Peyer's patch (tissue), 4 donors: ENCODE results near the gene MIF. TPM values are rescaled to one million over a fixed set of nuclear protein-coding genes. Genes with fewer than 3 reads are reported as not detected.

ENCODE experiments used
- DNase-seq, 3 donors: peaks; one replicate each; pipeline ENCODE4 v3.0.0-alpha.2; 2017 to 2019
- H3K27ac ChIP-seq, 4 donors: fragments of 200-600 bp; sonication (generic); one replicate each; pipeline ENCODE4 v1.5.1; 2016 to 2019
- H3K27me3 ChIP-seq, 2 donors: fragments of 200-600 bp; sonication (generic); one replicate each; pipeline ENCODE4 v1.5.1; 2019
- H3K36me3 ChIP-seq, 3 donors: fragments of 200-600 bp; sonication (generic); one replicate each; pipeline ENCODE4 v1.5.1; 2016 to 2019
- H3K4me1 ChIP-seq, 4 donors: fragments of 200-600 bp; sonication (generic); one replicate each; pipeline ENCODE4 v1.5.1; 2016 to 2019
- H3K4me3 ChIP-seq, 4 donors: fragments of 200-600 bp; sonication (generic); 1 replicate in 3 of 4; 2 replicates in 1 of 4; pipeline ENCODE4 v1.5.1; 2016 to 2019; ENCODE audit warnings: mild to moderate bottlenecking in 1 of 4
- H3K9me3 ChIP-seq, 4 donors: fragments of 200-600 bp; sonication (generic); one replicate each; pipeline ENCODE4 v1.5.1; 2016 to 2019; ENCODE audit warnings: mild to moderate bottlenecking in 1 of 4
- POLR2A ChIP-seq, 2 donors: fragments of 450-650 bp; IDR thresholded peaks; one replicate each; pipeline ENCODE4 v1.5.1; 2017; ENCODE audit warnings: antibody characterized with exemption in 2 of 2, mild to moderate bottlenecking in 2 of 2, moderate library complexity in 2 of 2
- total RNA-seq, 4 donors: library from RNA; depleted of rRNA; stranded (reverse); fragments of >200 nt; gene quantifications; one replicate each; pipeline ENCODE4 v1.1.0, GENCODE V29; 2016
- TF ChIP-seq, protein P1 (sequence below), 6 experiments: fragments of 450-650 bp in 4 of 6; fragments of 200-600 bp in 2 of 6; sonication (generic) in 1 of 6; IDR thresholded peaks; one replicate each; pipeline ENCODE4 v1.5.1; 2017 to 2019; ENCODE audit warnings: antibody characterized with exemption in 6 of 6, mild to moderate bottlenecking in 3 of 6, moderate library complexity in 1 of 6

Gene MIF
- total RNA-seq, 4 donors from 2014 or later = 97.9 to 206 (median 151) TPM

DNA sequence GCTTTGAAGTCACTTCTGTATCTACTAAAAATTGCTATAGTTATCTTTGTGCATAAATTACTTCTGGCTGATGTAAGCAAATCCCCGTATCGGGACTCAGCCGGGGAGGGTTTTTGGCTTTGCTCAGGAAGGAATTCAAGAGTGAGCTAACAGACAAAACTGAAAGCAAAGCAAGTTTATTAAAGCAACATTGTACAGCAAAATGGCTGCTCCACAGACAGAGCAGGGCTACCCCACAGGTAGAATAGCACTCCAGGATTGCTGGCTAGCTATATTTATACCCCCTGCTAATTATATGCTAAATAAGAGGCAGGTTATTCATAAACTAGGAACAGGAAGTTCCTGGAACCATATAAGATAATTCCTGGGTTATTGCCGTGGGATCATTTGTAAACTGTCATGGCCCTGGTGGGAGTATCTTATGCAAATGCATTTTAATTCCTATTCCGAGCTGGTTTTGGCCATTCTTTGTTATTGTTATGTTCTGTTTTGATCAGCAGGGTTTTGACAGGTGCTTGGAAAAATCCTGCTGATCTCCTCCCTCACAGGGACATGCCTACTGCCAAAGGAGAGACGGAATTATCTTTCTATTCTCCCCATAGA lies 15.2 kb downstream of the MIF start:
- peak overlapping the region in 2 of 4 donors; percentile 2 to 41 for H3K27ac ChIP-seq
- H3K36me3 ChIP-seq = no peaks in the 10 kb centered on the region
- peaks cover 0 to 23% (median 2%) of the 10 kb centered on the region in 4 donors for H3K4me1 ChIP-seq
- peak overlapping the region in 1 of 4 donors; percentile 9 for H3K4me3 ChIP-seq
- no peaks in the 10 kb centered on the region for H3K9me3 ChIP-seq
- no peaks in the 10 kb centered on the region for H3K27me3 ChIP-seq
- TF ChIP-seq, protein P1, sequence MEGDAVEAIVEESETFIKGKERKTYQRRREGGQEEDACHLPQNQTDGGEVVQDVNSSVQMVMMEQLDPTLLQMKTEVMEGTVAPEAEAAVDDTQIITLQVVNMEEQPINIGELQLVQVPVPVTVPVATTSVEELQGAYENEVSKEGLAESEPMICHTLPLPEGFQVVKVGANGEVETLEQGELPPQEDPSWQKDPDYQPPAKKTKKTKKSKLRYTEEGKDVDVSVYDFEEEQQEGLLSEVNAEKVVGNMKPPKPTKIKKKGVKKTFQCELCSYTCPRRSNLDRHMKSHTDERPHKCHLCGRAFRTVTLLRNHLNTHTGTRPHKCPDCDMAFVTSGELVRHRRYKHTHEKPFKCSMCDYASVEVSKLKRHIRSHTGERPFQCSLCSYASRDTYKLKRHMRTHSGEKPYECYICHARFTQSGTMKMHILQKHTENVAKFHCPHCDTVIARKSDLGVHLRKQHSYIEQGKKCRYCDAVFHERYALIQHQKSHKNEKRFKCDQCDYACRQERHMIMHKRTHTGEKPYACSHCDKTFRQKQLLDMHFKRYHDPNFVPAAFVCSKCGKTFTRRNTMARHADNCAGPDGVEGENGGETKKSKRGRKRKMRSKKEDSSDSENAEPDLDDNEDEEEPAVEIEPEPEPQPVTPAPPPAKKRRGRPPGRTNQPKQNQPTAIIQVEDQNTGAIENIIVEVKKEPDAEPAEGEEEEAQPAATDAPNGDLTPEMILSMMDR (IDR thresholded peaks at IDR 0.05) = no peak
- peak; percentile 31 to 49 for TF ChIP-seq POLR2A (IDR thresholded peaks at IDR 0.05)
- DNase-seq = no peak

DNA sequence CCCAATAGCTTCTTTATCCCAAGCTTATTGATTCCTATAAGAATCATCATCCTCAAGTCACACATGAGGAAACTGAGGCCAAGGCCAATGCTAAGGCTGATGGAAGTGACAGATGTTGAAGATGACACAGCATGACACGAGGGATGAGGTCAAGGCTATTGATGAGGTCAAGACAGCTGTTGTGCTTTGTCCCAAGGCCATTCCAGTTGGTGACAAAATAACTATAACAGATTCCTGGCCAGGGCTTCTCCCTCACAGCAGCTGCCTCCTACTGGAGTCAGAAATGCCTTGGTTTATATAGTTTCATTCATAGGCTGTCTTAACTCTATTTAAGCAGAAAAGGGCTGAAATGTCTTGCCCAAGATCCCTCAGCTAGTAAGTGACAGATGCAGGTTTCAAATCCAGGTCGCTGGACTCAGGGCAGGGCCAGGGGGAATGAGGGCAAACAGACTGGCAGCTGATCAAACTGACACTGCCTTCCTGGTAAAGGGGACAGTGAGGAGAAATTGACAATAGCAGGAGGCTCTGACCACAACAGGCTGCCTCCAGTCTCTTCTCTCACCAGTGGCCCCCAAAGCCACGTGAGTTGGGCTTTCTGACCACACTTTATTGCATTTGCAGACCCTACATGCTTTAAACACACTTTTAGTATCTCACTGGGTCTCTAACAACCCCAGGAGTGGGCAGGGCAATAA lies 16.5 kb downstream of the MIF start:
- Histone ChIP-seq H3K27ac (no peak overlapping the region), H3K4me3 (no peak overlapping the region), H3K9me3 (no peaks in the 10 kb centered on the region), H3K4me1 (peaks cover 0 to 30% (median 2%) of the 10 kb centered on the region in 4 donors), H3K27me3 (no peaks in the 10 kb centered on the region), H3K36me3 (no peaks in the 10 kb centered on the region)
- DNase-seq = no peak
- no peak for TF ChIP-seq POLR2A (IDR thresholded peaks at IDR 0.05)
- TF ChIP-seq, protein P1 (IDR thresholded peaks at IDR 0.05) = no peak

DNA sequence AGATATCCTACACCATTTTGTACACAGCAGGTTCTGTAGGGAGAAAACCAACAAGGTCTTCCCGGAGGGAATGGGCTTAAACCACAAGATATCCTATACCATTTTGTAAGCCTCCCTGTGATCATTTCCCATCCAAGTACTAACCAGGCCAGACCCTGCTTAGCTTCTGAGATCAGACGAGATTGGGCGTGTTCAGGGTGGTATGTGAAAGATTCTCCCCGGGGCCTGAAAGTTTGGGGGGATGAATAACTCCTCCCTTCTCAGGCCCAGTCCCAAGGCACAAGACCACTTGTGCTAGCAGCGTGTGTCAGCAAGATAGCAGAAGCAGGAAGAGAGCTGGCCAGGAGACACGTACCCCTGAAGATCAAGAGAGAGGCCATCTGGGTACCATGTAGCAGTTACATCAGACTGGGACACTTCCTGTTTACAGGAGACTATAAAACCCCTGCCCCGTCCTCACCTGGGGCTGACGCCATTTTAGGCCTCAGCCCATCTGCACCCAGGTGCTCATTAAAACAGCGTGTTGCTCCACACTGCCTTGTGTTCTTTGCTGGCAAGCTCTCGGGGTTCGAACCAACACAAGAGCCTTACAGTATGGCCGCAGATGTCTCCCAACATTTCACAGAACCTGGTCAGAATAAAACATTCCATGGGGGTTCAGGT lies 17.3 kb downstream of the MIF start:
- no peak overlapping the region for H3K4me3 ChIP-seq

DNA sequence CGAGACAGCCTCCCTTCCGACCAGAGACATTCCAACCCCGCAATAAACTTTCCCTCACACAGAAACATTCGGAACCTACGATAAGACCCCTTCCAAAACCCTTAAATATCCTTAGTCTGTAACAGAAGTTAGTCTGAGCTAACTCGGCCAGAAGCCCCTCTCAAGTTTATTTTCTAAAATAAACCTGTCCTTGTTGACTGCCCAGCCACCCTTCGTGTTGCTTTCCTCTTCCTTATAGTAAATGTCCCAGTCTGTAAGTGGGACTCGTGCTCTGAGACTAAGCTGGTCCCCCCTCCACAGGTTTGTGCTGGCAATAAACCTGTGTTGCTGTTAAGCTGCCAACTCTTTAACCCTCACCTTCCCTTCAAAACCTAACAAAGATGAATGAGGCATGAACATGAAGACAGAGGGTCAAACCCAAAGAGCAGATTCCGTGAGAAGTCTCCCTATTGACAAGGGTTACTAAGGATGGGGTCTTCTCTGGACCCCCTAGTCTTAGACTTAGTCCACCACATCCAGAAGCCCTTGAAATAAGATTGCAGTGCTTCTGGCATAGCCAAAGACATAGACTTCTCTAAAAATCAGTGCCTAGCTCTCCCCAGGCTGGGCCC lies 18.2 kb downstream of the MIF start:
- TF ChIP-seq, protein P1 (IDR thresholded peaks at IDR 0.05) = no peak
- no peak for TF ChIP-seq POLR2A (IDR thresholded peaks at IDR 0.05)
- no peak overlapping the region for H3K27ac ChIP-seq
- no peaks in the 10 kb centered on the region for H3K27me3 ChIP-seq
- peaks cover 0 to 30% (median 2%) of the 10 kb centered on the region in 4 donors for H3K4me1 ChIP-seq
- no peaks in the 10 kb centered on the region for H3K36me3 ChIP-seq
- DNase-seq = no peak
- no peaks in the 10 kb centered on the region for H3K9me3 ChIP-seq
- no peak overlapping the region for H3K4me3 ChIP-seq

More for the DNA sequence above, 17.3 kb downstream of the MIF start:
- no peak for DNase-seq
- H3K4me1 ChIP-seq = peaks cover 0 to 30% (median 2%) of the 10 kb centered on the region in 4 donors
- no peaks in the 10 kb centered on the region for H3K36me3 ChIP-seq
- no peak for TF ChIP-seq POLR2A (IDR thresholded peaks at IDR 0.05)
- TF ChIP-seq, protein P1 (IDR thresholded peaks at IDR 0.05) = no peak
- no peaks in the 10 kb centered on the region for H3K9me3 ChIP-seq
- no peaks in the 10 kb centered on the region for H3K27me3 ChIP-seq
- no peak overlapping the region for H3K27ac ChIP-seq

DNA sequence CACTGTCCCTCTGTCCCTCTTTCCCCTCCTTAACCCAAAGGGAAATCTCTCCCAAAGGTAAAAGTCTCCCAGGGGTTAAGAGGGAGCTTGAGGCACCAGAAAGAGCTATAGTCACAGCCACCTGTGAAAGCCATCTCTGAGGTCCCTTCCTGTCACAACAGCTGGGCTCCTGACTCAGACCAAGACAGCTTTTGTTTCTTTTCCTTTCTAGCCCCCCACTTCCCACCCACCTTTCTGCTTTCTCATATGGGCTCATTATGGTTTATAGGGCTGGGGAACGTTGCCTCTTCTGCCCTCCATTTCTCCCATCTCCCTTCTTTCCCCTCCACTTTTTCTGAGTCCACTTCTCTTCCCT lies 19.1 kb downstream of the MIF start:
- Histone ChIP-seq H3K27me3 (no peaks in the 10 kb centered on the region), H3K4me1 (peaks cover 0 to 30% (median 2%) of the 10 kb centered on the region in 4 donors), H3K27ac (peak overlapping the region; percentile 81 to 87 (median 83)), H3K4me3 (peak overlapping the region; percentile 49 to 73 (median 58)), H3K36me3 (no peaks in the 10 kb centered on the region), H3K9me3 (no peaks in the 10 kb centered on the region)
- no peak for DNase-seq
- TF ChIP-seq, protein P1 (IDR thresholded peaks at IDR 0.05) = no peak
- no peak for TF ChIP-seq POLR2A (IDR thresholded peaks at IDR 0.05)
